ENCODE data around the gene CEP131.
"Not testable (repeated sequence)": the region's sequence is repeated elsewhere in the genome, so short reads cannot be mapped to it uniquely, and the experiment has no call there.

Gene CEP131

GRCh38 chr17:81157848-81158687 lies 64.7 kb downstream of the CEP131 start:
- in situ Hi-C loops (cut with HindIII; ENCODE audit: low sequenced_read_pairs), result no loop called here

DNA sequence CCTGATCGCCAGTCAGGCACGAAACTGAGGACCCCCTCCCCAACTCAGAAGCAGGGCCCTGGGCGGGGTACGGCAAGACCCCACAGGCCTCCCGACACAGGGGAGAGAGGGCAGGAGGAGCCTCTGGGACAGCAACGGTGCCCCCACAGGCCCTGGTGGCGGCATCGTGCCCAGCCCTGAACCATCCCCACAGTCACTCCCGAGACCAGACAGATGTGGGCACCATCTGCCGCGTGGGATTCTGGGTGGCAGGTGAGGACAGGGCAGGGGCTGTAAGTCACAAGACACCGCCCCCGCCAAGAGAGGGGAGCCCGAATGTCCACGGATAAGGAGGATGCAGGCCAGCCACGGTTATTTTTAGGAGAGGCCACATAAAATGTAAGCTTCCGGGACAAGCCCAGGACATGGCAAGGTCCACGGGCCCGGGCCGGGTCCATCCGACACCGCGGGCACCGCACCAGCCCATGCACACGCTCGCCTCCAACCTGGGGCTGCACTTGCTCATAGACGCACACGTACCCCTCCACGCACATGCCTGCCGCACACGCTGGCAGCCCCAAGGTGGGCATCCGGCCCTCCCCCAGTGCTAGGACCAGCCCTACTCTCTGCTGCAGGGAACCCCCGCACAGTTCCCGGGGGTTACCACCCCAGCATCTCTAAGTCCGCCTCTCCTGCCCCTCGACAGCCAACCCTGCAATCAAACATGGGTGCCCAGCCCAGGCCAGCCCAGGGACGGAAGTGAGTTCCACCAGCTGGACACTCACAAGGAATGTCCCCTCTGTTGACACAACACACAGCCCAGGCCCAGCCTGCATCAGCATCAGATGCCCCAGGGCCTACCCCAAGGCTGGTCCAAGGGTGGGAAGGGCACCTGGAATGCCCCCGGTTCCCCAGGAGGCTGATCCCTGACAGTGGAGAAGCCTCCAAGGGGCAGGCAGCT lies 65.6 kb downstream of the CEP131 start:
- in situ Hi-C loops (cut with HindIII; ENCODE audit: low sequenced_read_pairs), result no loop called here

DNA sequence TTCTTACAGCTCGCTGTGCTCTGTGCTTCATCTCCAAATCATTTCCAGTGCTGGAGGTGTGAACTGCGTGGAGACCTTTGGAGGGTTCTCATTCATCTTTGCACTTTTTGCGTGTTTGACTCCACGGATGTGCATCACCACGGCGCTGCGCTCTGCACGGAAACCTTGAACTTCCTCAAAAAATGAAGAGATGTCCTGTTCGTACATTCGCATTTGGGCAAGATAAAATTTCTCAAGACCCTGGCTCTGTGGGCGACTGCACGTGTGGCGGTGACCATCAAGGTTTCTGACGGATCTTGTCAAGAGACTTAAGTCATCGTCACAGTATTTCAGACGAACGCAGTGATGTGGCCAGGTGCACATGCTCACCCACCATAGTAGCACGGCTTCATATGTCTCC lies 67.8 kb downstream of the CEP131 start:
- in situ Hi-C loops (cut with HindIII; ENCODE audit: low sequenced_read_pairs), result no loop called here

DNA sequence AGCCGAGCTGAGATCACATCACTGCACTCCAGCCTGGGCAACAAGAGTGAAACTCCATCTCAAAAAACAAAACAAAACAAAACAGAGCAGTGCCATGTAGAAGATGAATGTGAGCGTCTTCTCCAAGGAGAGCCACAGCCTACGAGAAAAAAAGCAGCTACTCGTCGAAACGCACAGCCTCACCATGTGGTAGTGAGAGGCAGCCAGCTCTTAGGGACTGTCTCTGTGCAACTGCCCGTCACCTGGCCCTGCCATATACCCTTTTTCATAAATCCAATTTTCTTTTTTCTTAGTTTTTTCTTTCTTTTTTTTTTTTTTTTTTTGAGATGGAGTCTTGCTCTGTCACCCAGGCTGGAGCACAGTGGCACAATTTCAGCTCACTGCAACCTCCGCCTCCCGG lies 68.7 kb downstream of the CEP131 start:
- in situ Hi-C loops (cut with HindIII; ENCODE audit: low sequenced_read_pairs), result not testable (repeated sequence)

GRCh38 chr17:81153340-81153803 lies 69.4 kb downstream of the CEP131 start:
- in situ Hi-C loops (cut with HindIII; ENCODE audit: low sequenced_read_pairs), result no loop called here

DNA sequence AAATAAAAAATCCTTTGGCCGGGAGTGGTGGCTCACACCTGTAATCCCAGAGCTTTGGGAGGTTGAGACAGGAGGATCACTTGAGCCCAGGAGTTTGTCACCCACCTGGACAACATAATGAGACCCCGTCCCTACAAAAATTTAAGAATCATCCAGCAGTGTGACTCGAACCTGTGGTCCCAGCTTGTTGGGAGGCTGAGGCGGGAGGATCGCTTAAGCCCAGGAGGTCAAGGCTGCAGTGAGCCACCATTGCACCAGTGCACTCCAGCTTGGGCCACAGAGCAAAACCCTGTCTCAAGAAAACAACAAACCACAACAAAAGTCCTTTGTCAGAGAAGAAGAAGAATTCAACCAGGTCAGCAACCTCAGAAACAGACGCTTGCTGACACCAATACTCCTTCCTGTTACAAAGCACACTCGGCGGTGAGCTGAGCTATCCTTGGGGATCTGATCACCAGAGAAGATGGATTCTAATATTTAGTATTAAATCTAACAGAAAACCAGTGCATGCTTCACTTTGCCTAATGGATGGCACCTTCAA lies 70.4 kb downstream of the CEP131 start:
- in situ Hi-C loops (cut with HindIII; ENCODE audit: low sequenced_read_pairs), result no loop called here

- in situ Hi-C loops (cut with HindIII; ENCODE audit: low sequenced_read_pairs), result no loop called here
These were observed 71.5 kb downstream of the CEP131 start for GRCh38 chr17:81151278-81151677.

- in situ Hi-C loops (cut with HindIII; ENCODE audit: low sequenced_read_pairs), result no loop called here
These were observed 72.2 kb downstream of the CEP131 start for GRCh38 chr17:81150377-81151077.

- in situ Hi-C loops (cut with HindIII; ENCODE audit: low sequenced_read_pairs), result no loop called here
These were observed 73.7 kb downstream of the CEP131 start for GRCh38 chr17:81148986-81149533.

GRCh38 chr17:81148571-81148970 lies 74.2 kb downstream of the CEP131 start:
- in situ Hi-C loops (cut with HindIII; ENCODE audit: low sequenced_read_pairs), result no loop called here

GRCh38 chr17:81147701-81148100 lies 75.1 kb downstream of the CEP131 start:
- in situ Hi-C loops (cut with HindIII; ENCODE audit: low sequenced_read_pairs), result no loop called here

- in situ Hi-C loops (cut with HindIII; ENCODE audit: low sequenced_read_pairs), result not testable (repeated sequence)
These were observed 76.6 kb downstream of the CEP131 start for GRCh38 chr17:81146208-81146607.

DNA sequence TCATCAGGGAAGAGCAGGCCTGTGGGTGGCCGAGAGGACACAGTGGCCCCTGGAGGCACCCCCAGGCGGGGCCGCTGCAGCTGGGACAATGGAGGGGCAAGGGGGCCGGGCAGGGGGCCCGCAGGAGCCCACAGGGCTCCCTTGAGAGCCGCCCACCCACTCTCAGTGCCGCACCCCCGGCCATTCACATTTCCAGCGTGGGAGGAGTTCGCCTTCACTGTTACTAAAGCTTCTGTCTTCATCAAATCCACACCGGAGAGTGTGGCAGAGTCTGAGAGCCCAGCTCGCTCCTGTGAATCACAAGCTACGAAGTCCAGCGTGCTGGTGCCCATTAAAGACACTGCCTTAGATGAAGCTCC lies 78.4 kb downstream of the CEP131 start:
- in situ Hi-C loops (cut with HindIII; ENCODE audit: low sequenced_read_pairs), result loop anchor here (5.0 kb wide), 1 partner anchor 43 kb away; no protein-coding TSS in a partner anchor

DNA sequence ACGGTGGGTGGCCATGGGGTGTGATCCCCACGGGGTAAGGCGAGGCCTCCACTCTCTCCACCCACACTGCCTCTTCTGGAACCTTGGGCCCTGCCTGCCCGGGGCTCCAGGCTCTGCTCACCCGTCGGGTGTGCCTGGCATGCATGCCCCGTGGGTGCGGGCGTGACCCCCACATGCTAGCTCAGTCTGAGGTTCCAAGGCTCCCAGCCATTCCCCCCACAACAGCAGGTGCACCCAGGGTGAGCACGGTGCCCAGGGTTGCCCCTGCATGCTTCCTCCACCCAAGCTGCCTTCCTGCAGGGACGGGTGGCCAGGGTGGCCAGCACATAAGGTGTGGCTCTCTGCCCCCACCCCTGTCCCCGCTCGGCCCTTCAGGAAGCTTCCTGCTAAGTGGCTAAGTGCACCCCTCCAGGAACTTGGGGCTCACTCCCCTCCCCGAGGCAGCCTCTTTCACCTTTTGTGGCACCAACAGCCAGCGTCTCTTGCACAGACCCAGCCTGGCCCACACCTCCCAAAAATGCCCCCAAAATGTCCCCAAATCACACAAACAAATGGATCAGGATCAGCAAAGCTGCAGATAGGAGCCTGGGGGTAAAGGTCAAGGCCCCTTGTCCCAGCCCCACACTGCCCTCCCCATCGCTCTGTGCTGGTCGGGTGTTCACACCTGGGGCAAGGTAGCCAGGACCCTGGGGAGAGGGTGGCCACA lies 78.9 kb downstream of the CEP131 start:
- in situ Hi-C loops (cut with HindIII; ENCODE audit: low sequenced_read_pairs), result loop anchor here (5.0 kb wide), 1 partner anchor 43 kb away; no protein-coding TSS in a partner anchor

DNA sequence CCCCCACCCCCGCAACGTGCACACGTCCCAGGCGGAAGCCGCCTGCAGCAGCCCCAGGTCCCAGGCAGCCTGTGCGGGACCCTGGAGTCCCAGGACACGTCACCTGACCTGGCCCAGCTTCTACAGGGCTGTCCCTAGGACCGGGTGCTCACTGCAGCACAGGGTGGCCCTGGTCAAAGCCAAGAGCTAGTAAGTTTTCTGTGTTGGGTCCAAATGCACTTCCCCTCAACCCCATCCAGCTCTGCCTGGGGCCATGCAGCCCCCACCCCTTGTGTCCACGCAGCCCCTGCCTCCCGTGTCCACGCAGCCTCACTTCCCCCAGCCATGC lies 79.6 kb downstream of the CEP131 start:
- in situ Hi-C loops (cut with HindIII; ENCODE audit: low sequenced_read_pairs), result loop anchor here (5.0 kb wide), 1 partner anchor 44 kb away; no protein-coding TSS in a partner anchor

- in situ Hi-C loops (cut with HindIII; ENCODE audit: low sequenced_read_pairs), result loop anchor here (5.0 kb wide), 1 partner anchor 45 kb away; no protein-coding TSS in a partner anchor
These were observed 80.2 kb downstream of the CEP131 start for GRCh38 chr17:81142301-81143199.

GRCh38 chr17:81140695-81141094 lies 82.1 kb downstream of the CEP131 start:
- in situ Hi-C loops (cut with HindIII; ENCODE audit: low sequenced_read_pairs), result loop anchor here (5.0 kb wide), 1 partner anchor 47 kb away; no protein-coding TSS in a partner anchor

DNA sequence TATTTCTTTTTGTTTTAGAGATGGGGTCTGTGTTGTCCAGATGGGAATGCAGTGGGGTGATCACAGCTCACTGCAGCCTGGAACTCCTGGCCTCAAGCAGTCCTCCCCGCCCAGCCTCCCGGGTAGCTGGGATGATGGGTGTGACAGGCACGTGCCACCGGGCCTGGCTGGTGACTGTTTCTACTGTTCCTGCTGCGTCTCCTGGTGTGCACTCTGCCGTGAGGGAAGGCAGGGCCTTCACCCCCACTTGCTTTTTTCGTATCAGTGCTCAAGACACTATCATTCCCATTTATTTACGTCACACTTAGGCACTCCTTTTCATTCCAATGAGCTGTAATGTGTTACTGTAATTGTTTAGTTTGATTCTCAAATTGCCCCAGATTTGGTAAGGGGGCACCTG lies 82.7 kb downstream of the CEP131 start:
- in situ Hi-C loops (cut with HindIII; ENCODE audit: low sequenced_read_pairs), result loop anchor here (5.0 kb wide), 1 partner anchor 47 kb away; no protein-coding TSS in a partner anchor

Data from DLD1 (cell line).